NCI-H2081 (cell line): ENCODE results near the gene GMCL2.
"Not testable (repeated sequence)": the region's sequence is repeated elsewhere in the genome, so short reads cannot be mapped to it uniquely, and the experiment has no call there.

ENCODE experiments used
- DNase-seq, 2 experiments: peaks; one replicate each; lab custom pipeline; 2025; lab: John Stamatoyannopoulos, UW

The GMCL2 gene

GRCh38 chr5:178206166-178207101, 19.3 kb upstream of the GMCL2 start:
- no peak for DNase-seq

DNA sequence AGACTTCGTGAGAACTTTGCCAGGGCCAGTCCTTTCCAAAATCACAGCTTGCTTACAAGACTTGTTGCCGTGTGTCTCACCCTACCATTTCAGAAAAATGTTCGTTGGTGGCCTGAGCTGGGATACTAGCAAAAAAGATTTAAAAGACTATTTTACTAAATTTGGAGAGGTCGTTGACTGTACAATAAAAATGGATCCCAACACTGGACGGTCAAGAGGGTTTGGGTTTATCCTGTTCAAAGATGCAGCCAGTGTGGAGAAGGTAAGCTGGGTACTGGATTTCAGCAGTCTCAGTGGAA, 18.5 kb upstream of the GMCL2 start:
- no peak for DNase-seq

- peak; percentile 66 to 68 for DNase-seq
Measured at GRCh38 chr5:178204935-178205748, 18.0 kb upstream of the GMCL2 start.

DNA sequence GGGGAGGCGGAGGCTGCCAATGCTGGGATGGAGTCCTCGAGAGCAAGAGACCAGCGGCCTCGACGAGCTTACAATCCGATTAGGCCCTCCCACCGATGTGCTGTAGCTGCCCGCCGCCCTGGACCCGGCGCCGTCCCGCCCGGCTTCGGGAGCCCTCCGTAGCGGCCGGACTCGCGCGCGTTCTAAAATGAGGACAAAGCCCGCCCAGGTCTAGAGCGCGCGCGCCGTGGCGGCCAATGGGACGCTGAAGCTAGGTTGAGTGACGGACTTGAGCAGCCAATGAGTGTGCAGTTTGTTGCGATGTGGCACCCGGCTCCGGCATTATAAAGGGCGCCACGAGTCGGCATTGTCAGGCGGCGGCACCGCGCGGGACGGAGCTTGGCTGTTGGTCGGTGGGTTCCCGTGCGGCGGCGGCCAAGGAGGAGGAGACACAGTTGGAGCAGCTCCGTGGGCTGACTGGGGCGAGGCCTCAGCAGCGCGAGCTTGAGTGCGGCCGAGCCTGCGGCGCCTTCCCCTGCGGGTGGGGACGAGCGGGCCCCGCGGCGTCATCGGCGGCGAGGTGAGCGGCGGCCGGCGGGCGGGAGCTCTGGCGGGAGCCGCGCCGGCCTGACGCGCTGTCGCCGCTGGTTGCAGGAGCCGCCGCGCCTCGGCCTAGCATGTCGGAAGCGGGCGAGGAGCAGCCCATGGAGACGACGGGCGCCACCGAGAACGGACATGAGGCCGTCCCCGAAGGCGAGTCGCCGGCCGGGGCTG, 17.2 kb upstream of the GMCL2 start, which contains the start of gene HNRNPAB:
HNRNPAB (plus strand) TSS at position 352 of the 753 bp plus-strand sequence; CDS start at position 657, 305 bp downstream.
- DNase-seq: peak; percentile 94

DNA sequence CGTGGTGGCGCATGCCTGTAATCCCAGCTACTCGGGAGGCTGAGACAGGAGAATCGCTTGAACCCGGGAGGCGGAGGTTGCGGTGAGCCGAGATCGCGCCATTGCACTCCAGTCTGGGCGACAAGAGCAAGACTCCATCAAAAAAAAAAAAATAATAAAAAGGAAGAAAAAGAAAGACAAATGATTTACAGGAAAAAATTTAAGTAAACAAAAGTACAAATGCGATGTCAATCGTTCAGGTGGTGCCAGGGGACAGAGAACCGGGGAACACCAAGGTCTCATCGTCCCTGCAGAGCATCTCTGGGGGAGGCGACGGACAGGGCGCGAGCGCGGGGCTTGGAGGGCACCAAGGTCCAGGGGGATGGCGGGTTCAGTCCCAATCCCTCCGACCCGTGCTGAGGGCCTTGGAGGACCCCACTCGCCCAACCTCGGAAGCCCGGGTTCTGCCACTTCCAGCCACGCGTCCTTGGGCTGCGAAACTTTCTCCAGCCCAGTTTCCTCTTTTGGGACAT, 16.6 kb upstream of the GMCL2 start:
- no peak for DNase-seq

- DNase-seq: no peak
Measured at GRCh38 chr5:178202541-178202940, 15.4 kb upstream of the GMCL2 start.

GRCh38 chr5:178201927-178202235, 14.7 kb upstream of the GMCL2 start:
- no peak for DNase-seq

GRCh38 chr5:178201221-178201926, 14.2 kb upstream of the GMCL2 start:
- DNase-seq: no peak

GRCh38 chr5:178199581-178200434, 12.6 kb upstream of the GMCL2 start:
- DNase-seq: no peak

GRCh38 chr5:178198706-178199105, 11.5 kb upstream of the GMCL2 start:
- no peak for DNase-seq

DNA sequence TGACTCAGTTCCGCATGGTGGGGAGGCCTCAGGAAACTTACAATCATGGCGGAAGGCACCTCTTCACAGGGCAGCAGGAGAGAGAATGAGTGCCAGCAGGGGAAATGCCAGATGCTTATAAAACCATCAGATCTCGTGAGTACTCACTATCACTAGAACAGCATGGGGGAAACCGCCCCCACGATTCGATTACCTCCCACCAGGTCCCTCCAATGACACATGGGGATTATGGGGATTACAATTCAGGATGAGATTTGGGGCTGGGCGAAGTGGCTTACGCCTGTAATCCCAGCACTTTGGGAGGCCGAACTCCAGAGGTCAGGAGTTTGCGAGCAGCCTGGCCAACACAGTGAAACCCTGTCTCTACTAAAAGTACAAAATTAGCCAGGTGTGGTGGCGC, 11.0 kb upstream of the GMCL2 start:
- DNase-seq: not testable (repeated sequence)

GRCh38 chr5:178196986-178197385, 9.8 kb upstream of the GMCL2 start:
- no peak for DNase-seq

DNA sequence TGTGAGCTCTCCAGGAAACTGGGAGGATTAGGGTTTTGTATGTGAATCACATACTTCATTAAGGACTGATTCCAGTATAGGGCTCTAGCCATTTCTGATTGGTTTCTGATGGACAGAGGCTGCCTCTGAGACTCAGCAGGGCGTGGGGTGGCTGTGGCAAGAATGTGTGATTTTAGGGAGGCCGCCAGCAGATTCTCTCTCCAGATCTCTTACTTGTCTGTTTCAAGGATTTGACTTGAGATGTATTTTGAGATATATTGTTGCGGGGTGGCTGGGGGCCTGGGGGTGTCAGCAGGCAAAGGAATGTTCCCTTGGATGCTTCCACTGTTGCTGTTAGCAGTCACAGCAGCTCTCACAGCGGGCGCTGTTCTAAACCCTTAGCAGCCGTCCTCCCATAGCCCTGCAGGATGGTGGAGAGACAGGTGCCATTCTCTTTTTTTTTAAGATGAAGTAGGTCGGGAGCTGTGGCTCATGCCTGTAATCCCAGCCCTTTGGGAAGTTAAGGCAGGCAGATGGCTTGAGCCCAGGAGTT, 9.2 kb upstream of the GMCL2 start:
- DNase-seq: no peak

- no peak for DNase-seq
Measured at GRCh38 chr5:178194026-178194425, 6.9 kb upstream of the GMCL2 start.

DNA sequence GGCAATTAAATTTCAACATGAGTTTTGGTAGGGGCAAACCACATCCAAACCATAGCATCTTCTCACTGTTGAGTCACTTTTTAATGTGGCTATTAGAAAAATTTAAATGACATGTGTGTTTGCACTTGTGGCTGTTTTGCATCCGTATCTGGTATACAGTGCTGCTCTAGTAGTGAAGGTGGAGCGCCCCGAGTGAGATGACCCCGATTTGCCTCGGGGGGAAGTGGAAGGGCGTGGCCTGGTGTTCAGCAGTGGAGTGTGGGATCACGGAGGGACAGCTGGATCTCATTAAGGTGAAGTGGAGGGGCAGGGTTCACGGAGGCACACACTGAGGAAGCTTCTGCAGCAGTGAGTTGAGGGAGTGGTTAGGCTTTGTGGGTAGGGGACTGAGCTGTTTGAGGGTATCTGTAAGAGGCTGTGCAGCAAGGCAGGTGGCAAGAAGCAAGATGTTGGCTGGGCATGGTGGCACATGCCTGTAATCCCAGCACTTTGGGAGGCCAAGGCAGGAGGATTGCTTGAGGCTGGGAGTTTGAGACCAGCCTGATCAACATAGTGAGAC, 6.2 kb upstream of the GMCL2 start:
- DNase-seq: no peak

DNA sequence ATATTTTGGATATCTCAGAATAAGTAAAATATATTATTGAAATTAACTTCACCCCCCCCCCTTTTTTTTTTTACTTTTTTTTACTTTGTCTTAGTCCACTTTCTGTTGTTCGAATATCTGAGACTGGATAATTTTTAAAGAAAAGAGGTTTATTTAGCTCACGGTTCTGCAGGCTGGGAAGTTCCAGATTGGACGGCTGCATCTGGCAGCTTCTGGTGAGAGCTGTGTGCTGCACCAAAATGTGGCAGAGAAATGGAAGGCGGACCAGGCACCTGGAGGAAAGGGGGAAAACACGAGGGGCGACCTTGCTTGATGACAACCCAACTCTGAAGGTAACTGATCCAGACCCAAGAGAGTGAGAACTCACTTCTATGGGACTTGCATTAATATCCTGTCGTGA, 5.6 kb upstream of the GMCL2 start:
- DNase-seq: no peak

GRCh38 chr5:178192244-178192643, 5.1 kb upstream of the GMCL2 start:
- DNase-seq: no peak

- DNase-seq: no peak
Measured at GRCh38 chr5:178191661-178192060, 4.5 kb upstream of the GMCL2 start.

GRCh38 chr5:178189433-178189832, 2.3 kb upstream of the GMCL2 start:
- DNase-seq: no peak

DNA sequence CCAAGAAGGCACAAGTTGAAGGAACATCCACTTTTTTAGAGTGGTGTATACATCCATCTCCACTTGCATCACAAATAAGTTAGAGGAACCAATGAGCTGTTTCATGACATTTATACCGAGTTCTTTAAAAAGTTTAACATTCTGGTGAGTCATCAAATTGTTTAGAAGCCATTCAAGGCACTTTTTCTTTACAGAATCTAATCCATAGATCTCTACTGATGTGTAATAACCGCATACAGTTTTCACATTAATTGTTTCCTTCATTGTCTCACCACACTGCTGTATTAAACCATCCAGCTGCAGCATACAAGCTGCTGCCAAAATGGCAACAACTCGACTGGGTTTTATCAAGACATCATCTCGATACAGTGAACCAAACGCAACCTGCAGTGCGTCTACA, 744 bp downstream of the GMCL2 start:
- DNase-seq: no peak
